ENCODE data around the gene C5orf15. TPM values are rescaled to one million over a fixed set of nuclear protein-coding genes. Genes with fewer than 3 reads are reported as not detected.

Gene C5orf15
- total RNA-seq, 1 donor from 2014 or later, result 20.8 TPM

DNA sequence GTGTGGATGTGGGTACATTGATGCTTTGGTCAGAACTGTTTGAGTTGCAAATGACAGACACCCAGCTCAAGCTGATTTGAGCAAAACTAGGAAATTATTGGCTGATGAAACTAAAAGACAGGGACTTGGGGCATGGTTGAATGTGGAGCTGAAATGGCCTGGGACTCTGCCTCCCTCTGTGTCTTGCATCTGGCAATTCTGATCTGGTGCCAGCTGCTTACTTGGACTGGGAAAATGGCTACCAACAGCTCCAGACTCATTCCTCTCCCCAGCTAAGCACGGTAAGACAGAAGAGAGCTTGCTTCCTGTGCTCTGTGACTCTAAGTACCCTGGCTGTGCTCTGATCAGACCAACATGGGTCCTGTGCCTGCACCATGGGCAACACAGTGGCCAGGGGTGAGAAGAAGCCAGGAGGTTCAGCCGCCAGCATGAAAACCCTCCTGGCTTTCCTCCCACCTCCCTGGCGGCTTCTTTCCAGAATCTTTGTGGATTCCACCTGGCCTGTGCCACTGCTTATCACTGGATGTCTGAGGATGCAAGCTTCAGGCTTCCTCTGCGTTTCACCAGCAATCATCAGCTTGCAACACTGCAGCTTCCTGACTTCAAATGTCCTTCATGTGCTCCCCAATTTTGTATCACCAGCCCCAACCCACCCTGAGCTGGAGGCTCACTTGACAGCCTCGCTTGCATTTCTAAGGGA lies 44.1 kb downstream of the C5orf15 start:
- TF ChIP-seq, protein P1, sequence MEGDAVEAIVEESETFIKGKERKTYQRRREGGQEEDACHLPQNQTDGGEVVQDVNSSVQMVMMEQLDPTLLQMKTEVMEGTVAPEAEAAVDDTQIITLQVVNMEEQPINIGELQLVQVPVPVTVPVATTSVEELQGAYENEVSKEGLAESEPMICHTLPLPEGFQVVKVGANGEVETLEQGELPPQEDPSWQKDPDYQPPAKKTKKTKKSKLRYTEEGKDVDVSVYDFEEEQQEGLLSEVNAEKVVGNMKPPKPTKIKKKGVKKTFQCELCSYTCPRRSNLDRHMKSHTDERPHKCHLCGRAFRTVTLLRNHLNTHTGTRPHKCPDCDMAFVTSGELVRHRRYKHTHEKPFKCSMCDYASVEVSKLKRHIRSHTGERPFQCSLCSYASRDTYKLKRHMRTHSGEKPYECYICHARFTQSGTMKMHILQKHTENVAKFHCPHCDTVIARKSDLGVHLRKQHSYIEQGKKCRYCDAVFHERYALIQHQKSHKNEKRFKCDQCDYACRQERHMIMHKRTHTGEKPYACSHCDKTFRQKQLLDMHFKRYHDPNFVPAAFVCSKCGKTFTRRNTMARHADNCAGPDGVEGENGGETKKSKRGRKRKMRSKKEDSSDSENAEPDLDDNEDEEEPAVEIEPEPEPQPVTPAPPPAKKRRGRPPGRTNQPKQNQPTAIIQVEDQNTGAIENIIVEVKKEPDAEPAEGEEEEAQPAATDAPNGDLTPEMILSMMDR (IDR thresholded peaks at IDR 0.05; ENCODE audit: insufficient read depth, low read length, severe bottlenecking), result no peak
- Histone ChIP-seq H3K4me3 (ENCODE audit: low read depth, low read length) (no peak overlapping the region), H3K27me3 (ENCODE audit: control insufficient read depth, insufficient read depth, low read length) (no peaks in the 10 kb centered on the region), H3K36me3 (ENCODE audit: control insufficient read depth, insufficient read depth, low read length) (no peaks in the 10 kb centered on the region)
- FAIRE-seq (no peak), DNase-seq (ENCODE audit: low read depth) (no peak)

DNA sequence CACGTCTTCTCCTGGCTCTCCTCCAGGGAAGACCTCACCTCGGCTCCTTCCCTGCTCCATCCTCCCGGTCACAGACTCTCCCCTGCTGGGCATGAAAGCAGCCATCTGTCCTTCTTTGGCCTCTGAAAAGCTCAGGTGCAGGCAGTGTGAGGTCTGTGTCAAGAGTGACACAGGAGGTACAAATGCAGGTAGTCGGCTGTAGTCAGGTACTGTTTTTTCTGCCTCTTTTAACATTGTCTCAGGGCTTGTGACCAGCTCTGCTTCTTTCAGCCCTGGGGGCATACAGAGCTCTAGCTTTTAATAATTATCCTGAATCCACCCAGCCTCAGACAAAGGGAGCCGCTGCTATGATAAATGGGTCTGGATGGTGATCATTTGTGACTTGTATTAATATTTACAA lies 46.4 kb downstream of the C5orf15 start:
- H3K27me3 ChIP-seq (ENCODE audit: control insufficient read depth, insufficient read depth, low read length), result peaks cover 1% of the 10 kb centered on the region
- FAIRE-seq (no peak), DNase-seq (ENCODE audit: low read depth) (no peak)
- no peak overlapping the region for H3K4me3 ChIP-seq (ENCODE audit: low read depth, low read length)
- TF ChIP-seq, protein P1 (IDR thresholded peaks at IDR 0.05; ENCODE audit: insufficient read depth, low read length, severe bottlenecking), result no peak
- no peaks in the 10 kb centered on the region for H3K36me3 ChIP-seq (ENCODE audit: control insufficient read depth, insufficient read depth, low read length)

DNA sequence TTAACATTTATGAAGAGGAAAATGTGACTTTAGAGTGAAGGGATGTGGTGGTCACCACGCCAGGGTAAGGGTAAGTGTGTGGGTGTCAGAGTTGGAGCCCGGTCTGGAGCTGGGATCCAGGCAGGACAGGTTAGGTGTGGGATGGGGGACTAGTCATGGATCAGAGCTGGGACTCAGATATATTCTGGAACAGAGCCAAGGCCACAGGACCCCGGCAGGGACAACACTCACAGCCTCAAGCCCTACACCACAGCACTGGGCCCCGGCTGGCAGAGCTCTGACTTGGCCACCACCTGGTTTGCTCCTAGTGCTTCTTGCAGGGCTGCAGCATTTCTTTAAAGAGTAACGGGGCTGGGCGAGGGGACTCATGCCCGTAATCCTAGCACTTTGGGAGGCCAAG lies 47.4 kb downstream of the C5orf15 start:
- no peak overlapping the region for H3K4me3 ChIP-seq (ENCODE audit: low read depth, low read length)
- peaks cover 2% of the 10 kb centered on the region for H3K27me3 ChIP-seq (ENCODE audit: control insufficient read depth, insufficient read depth, low read length)
- TF ChIP-seq, protein P1 (IDR thresholded peaks at IDR 0.05; ENCODE audit: insufficient read depth, low read length, severe bottlenecking), result no peak
- DNase-seq (ENCODE audit: low read depth) (no peak), FAIRE-seq (no peak)
- H3K36me3 ChIP-seq (ENCODE audit: control insufficient read depth, insufficient read depth, low read length), result no peaks in the 10 kb centered on the region

DNA sequence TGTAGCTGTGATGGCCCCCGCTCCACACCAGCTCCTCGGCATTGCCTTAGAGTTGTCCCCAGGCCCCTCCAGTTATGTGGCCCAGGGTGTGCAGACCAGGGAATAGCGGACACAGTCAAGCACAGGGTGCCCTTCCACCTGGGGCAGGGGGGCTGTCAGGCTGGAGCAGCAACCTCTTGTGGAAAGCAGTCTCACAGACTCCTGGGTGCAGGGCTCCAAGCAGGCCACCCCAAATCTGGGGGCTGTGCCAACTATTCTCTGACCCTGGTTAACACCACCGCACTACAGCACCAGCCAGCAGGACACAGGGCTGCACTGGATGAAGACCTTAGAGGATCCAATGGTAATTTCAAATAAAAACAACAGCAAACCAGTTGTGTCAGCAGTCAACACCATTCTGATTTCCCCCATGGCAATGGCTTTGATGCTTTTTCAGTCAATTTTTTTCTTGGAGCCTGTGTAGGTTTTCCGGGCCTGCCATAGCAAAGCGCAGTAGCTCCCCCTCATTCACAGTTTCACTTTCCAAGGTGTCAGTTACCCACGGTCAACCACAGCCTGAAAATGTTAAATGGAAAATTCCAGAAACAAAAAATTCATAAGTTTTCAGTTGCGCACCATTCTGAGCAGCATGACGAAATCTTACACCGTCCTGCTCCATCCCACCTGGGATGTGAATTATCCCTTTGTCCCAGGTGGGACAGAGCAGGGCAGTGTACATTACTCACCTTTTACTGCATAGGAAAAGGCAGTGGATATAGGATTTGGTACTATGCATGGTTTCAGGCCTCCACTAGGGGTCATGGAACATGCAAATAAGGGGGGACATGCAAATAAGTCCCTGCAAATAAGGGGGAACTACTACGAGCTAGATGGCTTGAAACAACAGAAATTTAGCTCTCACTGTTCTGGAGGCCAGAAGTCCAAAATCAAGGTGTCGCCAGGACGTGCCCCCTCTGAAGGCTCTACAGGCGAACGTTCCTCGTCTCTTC lies 49.0 kb downstream of the C5orf15 start:
- TF ChIP-seq, protein P1 (IDR thresholded peaks at IDR 0.05; ENCODE audit: insufficient read depth, low read length, severe bottlenecking), result no peak
- Histone ChIP-seq H3K4me3 (ENCODE audit: low read depth, low read length) (no peak overlapping the region), H3K36me3 (ENCODE audit: control insufficient read depth, insufficient read depth, low read length) (no peaks in the 10 kb centered on the region), H3K27me3 (ENCODE audit: control insufficient read depth, insufficient read depth, low read length) (peaks cover 2% of the 10 kb centered on the region)
- FAIRE-seq, result peak; percentile 13
- no peak for DNase-seq (ENCODE audit: low read depth)

DNA sequence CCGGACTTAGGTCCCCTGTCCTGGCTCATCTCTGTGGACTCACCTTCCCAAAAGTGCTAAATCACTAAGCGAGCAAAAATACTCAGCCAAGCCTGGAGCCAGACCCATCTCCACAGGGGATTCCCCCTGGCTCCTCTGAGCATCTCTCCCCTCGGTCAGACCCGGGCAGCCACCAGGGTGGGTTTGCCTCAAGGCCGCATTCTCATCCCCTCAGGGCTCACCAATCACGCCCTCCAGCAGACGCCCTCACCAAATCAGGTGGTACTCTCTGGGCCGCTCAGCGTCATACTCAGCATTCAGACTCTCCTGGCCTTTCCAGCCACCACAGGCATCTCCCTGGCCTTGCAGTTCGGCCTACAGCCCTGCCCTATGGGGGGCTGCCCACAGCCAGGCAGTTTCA lies 49.7 kb downstream of the C5orf15 start:
- H3K4me3 ChIP-seq (ENCODE audit: low read depth, low read length), result no peak overlapping the region
- TF ChIP-seq, protein P1 (IDR thresholded peaks at IDR 0.05; ENCODE audit: insufficient read depth, low read length, severe bottlenecking), result no peak
- H3K36me3 ChIP-seq (ENCODE audit: control insufficient read depth, insufficient read depth, low read length), result no peaks in the 10 kb centered on the region
- peaks cover 2% of the 10 kb centered on the region for H3K27me3 ChIP-seq (ENCODE audit: control insufficient read depth, insufficient read depth, low read length)
- FAIRE-seq, result no peak
- no peak for DNase-seq (ENCODE audit: low read depth)
